ENCODE measurements around the gene LRP11.

- TF ChIP-seq CTCF (IDR thresholded peaks at IDR 0.05) = no peak
- no peak for TF ChIP-seq RAD21 (conservative IDR thresholded peaks at IDR 0.05 in 1 of 2, IDR thresholded peaks at IDR 0.05 in 1 of 2)
- TF ChIP-seq POLR2A (IDR thresholded peaks at IDR 0.05; ENCODE audit: low read length) = no peak
- no peak for TF ChIP-seq POLR2AphosphoS2 (conservative IDR thresholded peaks at IDR 0.05; ENCODE audit: low read length)
- no peak for TF ChIP-seq ATOH8 (CRISPR knock-in tag; IDR thresholded peaks at IDR 0.05; ENCODE audit: low read depth)
- TF ChIP-seq MAFK (IDR thresholded peaks at IDR 0.05; ENCODE audit: partially characterized antibody) = no peak
- no peak for TF ChIP-seq RARB (CRISPR knock-in tag; IDR thresholded peaks at IDR 0.05)
- TF ChIP-seq RNF2 (IDR thresholded peaks at IDR 0.05; ENCODE audit: borderline replicate concordance, low read depth) = no peak
- no peak for TF ChIP-seq SREBF2 (IDR thresholded peaks at IDR 0.05)
- TF ChIP-seq RFX5 (IDR thresholded peaks at IDR 0.05) = no peak
- no peak for TF ChIP-seq EP300 (IDR thresholded peaks at IDR 0.05)
Measured at GRCh38 chr6:149859938-149860337, 4.2 kb downstream of the LRP11 start.

Data from A549 (cell line).